WERI-Rb-1 (cell line): ENCODE results near the gene GOLIM4.

Experiments
- DNase-seq: peaks from one replicate; pipeline ENCODE4 v3.0.0-alpha.2; 2020
- H3K27ac ChIP-seq: fragments of 250-450 bp; sonication (Bioruptor Pico); 2 replicates; pipeline ENCODE4 v1.5.1; 2020; ENCODE audit warnings: mild to moderate bottlenecking, moderate library complexity
- H3K27me3 ChIP-seq: fragments of 250-450 bp; sonication (Bioruptor Pico); 2 replicates; pipeline ENCODE4 v1.5.1; 2021; ENCODE audit warnings: mild to moderate bottlenecking, low read depth, moderate library complexity; ENCODE audit not compliant: insufficient read depth, severe bottlenecking
- H3K36me3 ChIP-seq: fragments of 250-450 bp; sonication (Bioruptor Pico); 2 replicates; pipeline ENCODE4 v1.5.1; 2020; ENCODE audit warnings: mild to moderate bottlenecking, moderate library complexity
- H3K4me3 ChIP-seq: 2 replicates; pipeline ENCODE4 v1.5.1; 2011; ENCODE audit warnings: low read depth, mild to moderate bottlenecking, control low read depth, low read length
- H3K9me3 ChIP-seq: fragments of 250-450 bp; sonication (Bioruptor Pico); 2 replicates; pipeline ENCODE4 v1.5.1; 2021; ENCODE audit warnings: mild to moderate bottlenecking, moderate library complexity; ENCODE audit not compliant: severe bottlenecking
- TF ChIP-seq, protein P1 (sequence below): IDR thresholded peaks from 2 replicates; pipeline ENCODE4 v1.5.1; 2011; ENCODE audit warnings: low read depth, mild to moderate bottlenecking, control low read depth, inconsistent platforms, low read length

GOLIM4 gene

DNA sequence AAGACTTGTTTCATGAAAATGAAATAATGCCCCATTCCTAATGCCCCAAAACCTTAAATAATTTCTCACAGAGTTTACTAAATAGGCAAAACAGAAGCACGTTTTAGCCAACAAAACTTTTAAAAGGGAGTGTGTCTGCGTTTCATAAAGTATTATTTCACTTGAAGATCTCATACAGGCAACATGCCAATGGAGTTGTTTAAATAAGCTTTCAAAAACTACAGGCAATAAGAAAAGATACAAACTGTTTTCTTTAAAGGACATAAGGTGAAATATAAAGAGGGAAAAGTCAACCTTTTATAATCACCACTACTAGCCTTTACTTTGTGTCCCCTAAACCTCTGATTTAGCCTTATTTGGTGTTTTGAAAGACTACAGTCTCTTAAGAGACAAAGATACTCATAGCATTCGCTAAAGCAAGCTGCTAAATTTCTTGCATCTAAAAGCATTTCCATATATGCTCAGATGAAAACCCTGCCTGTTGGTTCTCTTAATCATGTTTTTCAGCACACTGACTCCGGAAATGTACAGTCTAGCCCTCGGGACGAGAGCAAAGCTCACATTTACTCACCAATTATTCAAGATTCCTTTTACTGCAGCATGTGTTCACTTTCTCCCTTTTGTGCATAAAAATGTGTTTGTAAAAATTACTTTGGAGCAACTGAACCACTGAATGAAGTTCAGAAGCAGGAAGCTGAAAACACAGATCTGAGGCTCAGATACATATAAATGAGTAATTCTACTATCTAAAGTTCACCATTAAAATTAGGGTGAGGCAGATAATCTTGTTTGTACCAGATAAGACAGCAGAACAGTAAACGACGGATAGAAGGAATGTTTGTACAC lies 119.0 kb downstream of the GOLIM4 start:
- DNase-seq = no peak
- H3K9me3 ChIP-seq = no peaks in the 10 kb centered on the region
- TF ChIP-seq, protein P1, sequence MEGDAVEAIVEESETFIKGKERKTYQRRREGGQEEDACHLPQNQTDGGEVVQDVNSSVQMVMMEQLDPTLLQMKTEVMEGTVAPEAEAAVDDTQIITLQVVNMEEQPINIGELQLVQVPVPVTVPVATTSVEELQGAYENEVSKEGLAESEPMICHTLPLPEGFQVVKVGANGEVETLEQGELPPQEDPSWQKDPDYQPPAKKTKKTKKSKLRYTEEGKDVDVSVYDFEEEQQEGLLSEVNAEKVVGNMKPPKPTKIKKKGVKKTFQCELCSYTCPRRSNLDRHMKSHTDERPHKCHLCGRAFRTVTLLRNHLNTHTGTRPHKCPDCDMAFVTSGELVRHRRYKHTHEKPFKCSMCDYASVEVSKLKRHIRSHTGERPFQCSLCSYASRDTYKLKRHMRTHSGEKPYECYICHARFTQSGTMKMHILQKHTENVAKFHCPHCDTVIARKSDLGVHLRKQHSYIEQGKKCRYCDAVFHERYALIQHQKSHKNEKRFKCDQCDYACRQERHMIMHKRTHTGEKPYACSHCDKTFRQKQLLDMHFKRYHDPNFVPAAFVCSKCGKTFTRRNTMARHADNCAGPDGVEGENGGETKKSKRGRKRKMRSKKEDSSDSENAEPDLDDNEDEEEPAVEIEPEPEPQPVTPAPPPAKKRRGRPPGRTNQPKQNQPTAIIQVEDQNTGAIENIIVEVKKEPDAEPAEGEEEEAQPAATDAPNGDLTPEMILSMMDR = no peak
- no peak overlapping the region for H3K27ac ChIP-seq
- H3K36me3 ChIP-seq = no peaks in the 10 kb centered on the region
- H3K4me3 ChIP-seq = no peak overlapping the region
- no peaks in the 10 kb centered on the region for H3K27me3 ChIP-seq

DNA sequence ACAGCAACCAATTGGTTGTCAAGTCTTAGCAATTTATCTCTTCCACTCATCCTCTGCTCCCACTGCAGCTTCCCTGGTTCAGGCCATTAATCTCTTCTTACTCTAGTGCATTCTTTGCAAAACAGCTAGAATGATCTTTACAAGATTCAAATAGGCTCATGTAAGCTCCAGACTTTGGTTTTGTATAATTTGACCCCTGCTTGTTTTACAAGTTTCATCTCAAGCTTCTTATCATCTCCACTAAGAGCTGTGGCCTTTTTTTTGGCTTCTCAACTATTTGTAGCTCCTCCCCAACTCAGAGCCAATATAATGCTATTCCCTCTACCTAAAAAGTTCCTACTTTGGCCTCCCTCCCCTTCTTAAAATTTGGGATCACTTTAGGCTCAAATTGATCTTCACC lies 121.8 kb downstream of the GOLIM4 start:
- TF ChIP-seq, protein P1 = no peak
- Histone ChIP-seq H3K4me3 (no peak overlapping the region), H3K36me3 (no peaks in the 10 kb centered on the region), H3K27ac (no peak overlapping the region), H3K9me3 (no peaks in the 10 kb centered on the region), H3K27me3 (no peaks in the 10 kb centered on the region)
- DNase-seq = no peak

- Histone ChIP-seq H3K4me3 (no peak overlapping the region), H3K9me3 (no peaks in the 10 kb centered on the region), H3K36me3 (no peaks in the 10 kb centered on the region), H3K27me3 (no peaks in the 10 kb centered on the region), H3K27ac (no peak overlapping the region)
- no peak for DNase-seq
- TF ChIP-seq, protein P1 = no peak
Measured at GRCh38 chr3:167973046-167973445, 122.7 kb downstream of the GOLIM4 start.

- no peak overlapping the region for H3K4me3 ChIP-seq
- no peaks in the 10 kb centered on the region for H3K9me3 ChIP-seq
- no peaks in the 10 kb centered on the region for H3K27me3 ChIP-seq
- TF ChIP-seq, protein P1 = no peak
- no peak overlapping the region for H3K27ac ChIP-seq
- no peaks in the 10 kb centered on the region for H3K36me3 ChIP-seq
- DNase-seq = no peak
Measured at GRCh38 chr3:167972502-167972901, 123.2 kb downstream of the GOLIM4 start.

GRCh38 chr3:167969548-167969947 lies 126.2 kb downstream of the GOLIM4 start:
- no peak for DNase-seq
- Histone ChIP-seq H3K27ac (no peak overlapping the region), H3K9me3 (no peaks in the 10 kb centered on the region), H3K27me3 (no peaks in the 10 kb centered on the region), H3K36me3 (no peaks in the 10 kb centered on the region), H3K4me3 (no peak overlapping the region)
- TF ChIP-seq, protein P1 = no peak
